Inferior parietal cortex (tissue), 1 donor: ENCODE results near the gene RAPGEF4.
A peak's percentile ranks its signal among the peaks of the same experiment; 100 is the strongest.
"Not testable (repeated sequence)": the region's sequence is repeated elsewhere in the genome, so short reads cannot be mapped to it uniquely, and the experiment has no call there.

Experiments
- DNase-seq: peaks from one replicate; pipeline ENCODE4 v3.0.0-alpha.2; 2016; ENCODE audit errors: extremely low spot score

Gene RAPGEF4

DNA sequence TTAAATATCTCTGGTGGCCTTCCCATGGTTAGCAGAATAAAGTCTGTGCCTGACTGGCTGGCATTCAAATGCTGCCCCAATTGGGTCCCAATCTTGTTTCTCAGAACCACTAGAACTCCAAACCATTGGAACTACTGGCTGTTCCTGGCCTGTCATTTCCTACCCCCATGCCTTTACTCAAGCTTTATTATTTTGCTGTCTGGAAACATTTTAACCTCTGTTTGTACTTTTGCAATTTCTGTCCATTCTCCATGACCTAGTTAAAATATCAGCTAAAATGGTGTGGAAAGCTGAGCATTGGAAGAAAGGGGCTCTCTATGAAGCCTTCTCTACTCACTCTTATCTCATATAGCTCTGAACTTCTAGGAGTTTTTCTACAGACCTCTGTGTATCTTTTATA, 38.7 kb downstream of the RAPGEF4 start:
- DNase-seq, result no peak

- no peak for DNase-seq
These were observed 39.7 kb downstream of the RAPGEF4 start for GRCh38 chr2:172775319-172775718.

DNA sequence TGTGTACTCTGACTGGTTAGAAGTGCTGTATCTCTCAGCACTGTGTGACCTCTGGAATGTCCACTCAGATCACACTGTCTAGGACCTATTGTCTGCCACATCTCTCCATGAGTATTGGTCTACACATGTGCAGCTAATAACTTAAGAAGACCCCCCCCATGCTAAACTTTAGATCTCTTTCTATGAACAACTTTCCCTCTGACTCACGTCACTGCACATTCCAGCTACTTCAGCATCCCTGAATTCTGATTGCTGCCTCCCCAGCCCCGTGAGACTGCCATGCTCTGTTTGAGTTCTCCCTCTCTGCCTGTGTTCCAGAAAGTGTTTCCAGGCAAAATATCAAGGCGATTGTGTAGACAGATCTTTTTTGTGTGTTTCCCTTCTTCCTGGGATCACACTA, 41.8 kb downstream of the RAPGEF4 start:
- DNase-seq, result no peak

DNA sequence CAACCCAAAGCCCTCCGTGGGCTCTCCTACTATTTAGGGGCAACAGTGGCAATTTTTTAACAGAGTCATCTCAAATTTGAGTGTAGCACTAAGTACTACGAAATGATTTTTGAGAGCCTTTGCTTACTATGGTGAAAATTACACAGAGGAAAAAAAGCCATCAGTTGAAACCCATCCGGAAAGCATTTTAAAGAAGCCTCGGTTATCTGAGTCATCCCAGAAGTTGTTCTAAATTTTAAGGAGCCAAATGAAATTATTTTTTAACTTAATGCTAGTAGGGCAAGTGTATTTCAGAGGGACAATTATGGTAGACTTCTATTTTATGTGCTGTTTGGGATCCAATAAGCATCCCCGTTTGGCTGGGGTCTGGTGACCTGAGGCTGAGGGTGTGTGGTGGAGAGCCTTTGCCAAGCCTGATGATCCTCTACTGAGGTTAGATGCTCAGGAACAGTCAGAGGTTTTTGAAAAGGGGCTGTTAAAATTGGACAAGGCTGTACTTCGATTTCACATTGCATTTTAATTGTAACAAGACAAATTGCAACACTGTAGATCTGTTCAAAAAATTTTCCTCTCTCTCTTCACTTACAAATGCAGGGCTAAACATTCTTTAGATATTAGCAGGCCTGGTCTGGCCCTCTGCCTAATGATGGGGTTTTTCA, 47.0 kb downstream of the RAPGEF4 start:
- no peak for DNase-seq

DNA sequence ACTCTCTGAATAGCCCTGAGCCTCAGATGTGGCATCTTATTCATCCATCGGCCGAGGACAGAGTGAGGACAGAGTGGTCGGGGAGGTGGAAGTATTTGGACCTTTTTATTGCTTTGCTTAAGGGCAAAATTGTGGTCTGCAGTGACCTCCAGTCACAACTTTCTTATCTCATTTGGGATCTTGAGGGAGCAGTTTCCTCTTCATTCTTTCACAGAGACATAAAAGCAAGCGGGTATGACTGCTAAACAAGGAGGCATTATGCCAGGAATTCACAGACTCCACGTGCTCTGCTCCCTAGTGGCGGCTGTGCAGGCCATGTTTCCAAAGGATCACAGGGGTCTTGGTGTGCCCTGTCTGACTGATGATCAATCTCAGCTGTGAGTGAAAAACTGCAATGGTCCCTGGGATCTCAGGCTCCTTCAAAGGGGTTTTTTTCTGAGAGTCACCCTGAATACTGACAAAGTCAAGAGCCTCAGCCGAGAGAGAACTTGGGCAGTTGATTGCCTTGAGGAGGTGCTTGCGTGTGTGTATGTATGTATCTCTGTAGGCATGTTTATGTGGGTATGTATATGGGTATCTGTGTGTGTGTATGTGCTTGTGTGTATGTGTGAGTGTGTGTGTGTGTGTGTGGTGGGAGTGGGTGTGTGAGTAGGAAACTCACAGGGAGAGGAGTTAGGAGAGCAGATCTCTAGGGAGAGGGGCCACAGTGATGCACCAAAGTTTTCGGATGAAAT, 47.7 kb downstream of the RAPGEF4 start:
- no peak for DNase-seq

GRCh38 chr2:172788871-172789270, 53.2 kb downstream of the RAPGEF4 start:
- no peak for DNase-seq

DNA sequence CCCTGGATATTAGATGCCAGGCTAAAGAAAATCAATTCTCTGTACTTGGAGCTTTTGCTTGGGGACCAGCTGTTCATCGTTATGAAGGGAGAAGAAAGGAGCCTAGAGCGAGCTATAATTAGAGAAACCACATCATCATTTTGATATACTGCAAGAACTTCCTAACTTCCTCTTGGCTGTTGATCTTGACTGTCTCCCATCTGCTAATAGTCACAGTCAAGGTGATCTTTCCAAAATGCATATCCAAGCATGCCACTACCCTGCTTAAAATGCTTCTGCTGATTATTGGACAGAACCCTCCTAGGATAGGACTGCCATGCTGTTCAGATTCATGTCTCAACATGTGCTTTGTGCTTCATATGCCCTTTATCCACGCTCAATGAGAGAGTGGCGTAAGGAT, 54.8 kb downstream of the RAPGEF4 start:
- DNase-seq, result no peak

GRCh38 chr2:172791953-172792352, 56.3 kb downstream of the RAPGEF4 start:
- no peak for DNase-seq

DNA sequence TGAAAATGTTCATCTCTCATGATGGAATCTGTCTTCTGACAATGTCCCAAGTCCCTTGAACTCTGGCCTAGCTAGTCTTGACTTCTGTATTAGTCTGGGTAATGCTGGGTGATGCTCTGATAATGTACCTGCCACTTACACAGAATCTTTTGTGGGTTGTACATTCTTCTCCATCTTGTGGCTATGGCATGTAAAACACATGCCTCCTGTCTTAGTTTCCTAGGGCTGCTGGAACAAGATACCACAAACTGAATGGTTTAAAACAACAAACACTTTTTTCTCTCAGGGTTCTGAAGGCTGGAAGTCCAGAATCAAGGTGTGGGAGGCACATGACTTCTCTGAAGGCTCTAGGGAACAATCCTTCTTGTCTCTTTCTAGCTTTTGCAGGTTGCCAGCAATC, 57.1 kb downstream of the RAPGEF4 start:
- no peak for DNase-seq

GRCh38 chr2:172803308-172803707, 67.7 kb downstream of the RAPGEF4 start:
- not testable (repeated sequence) for DNase-seq

DNA sequence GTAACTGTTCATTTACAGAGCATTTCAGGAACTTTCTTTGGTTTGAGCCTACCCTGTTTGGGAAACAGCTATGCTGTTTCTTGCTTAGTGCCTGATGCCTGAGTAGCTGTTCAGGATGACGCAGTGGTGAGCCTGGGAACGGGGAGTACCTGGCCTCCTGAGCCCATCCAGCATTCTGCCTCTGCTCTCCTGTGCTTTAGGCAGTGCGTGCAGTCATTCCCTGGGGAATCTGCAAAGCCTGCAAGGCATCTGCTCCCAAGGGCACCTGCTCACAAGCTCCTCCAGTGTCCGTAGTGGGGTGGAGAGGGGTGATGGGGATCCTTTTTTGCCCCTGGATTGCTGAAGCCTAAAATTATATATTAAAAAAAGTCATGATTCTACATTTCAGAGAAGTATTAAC, 68.8 kb downstream of the RAPGEF4 start:
- no peak for DNase-seq

DNA sequence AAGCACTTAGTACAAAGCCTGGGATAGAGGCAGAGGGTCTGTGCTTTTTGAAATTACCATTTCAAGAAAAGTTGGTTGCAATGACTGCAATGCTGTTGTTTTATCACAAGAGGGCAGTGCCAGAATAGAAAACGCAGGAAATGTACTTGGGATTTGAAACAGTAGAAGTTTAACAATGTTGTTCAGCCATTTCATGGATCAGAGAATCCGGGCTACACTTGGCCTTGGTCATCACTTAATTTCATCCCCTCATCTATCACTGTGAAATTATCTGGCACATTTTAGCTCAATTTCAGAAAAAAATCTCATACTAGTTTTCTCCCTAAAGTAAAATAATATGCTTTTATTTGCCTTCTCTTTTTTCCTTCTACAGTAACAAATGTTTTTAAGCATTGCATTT, 70.8 kb downstream of the RAPGEF4 start:
- peak; percentile 82 for DNase-seq

GRCh38 chr2:172806996-172807395, 71.4 kb downstream of the RAPGEF4 start:
- DNase-seq, result peak; percentile 63

- DNase-seq, result no peak
These were observed 72.5 kb downstream of the RAPGEF4 start for GRCh38 chr2:172808156-172808555.

DNA sequence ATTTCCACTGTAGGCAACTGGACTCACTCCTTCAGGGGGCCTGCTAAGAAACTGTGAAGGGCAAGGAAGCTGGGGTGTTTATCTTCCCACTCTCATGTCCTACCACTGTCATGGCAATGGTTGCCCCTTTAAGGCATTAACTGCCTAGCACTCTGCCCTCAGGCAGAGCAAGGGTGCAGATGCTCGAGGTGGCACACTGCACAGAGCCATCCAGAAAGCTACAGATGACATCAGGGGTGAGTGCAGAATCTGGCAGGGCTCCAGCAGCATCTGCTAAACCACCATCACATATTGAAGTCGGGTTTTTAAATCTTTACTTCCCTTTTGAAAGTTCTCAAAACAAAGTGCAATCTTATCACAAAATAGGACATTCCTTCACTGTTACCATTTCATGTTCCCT, 75.4 kb downstream of the RAPGEF4 start:
- DNase-seq, result no peak

- no peak for DNase-seq
These were observed 76.6 kb downstream of the RAPGEF4 start for GRCh38 chr2:172812158-172812744.

- DNase-seq, result peak; percentile 40
These were observed 77.8 kb downstream of the RAPGEF4 start for GRCh38 chr2:172813314-172813888.

GRCh38 chr2:172817411-172817810, 81.8 kb downstream of the RAPGEF4 start:
- no peak for DNase-seq

GRCh38 chr2:172819943-172820342, 84.3 kb downstream of the RAPGEF4 start:
- DNase-seq, result no peak

GRCh38 chr2:172821370-172822338, 86.0 kb downstream of the RAPGEF4 start:
- DNase-seq, result no peak

- DNase-seq, result no peak
These were observed 86.9 kb downstream of the RAPGEF4 start for GRCh38 chr2:172822585-172822984.
